H1 (cell line): Measurements from ENCODE around the gene TSKS. TPM values are rescaled to one million over a fixed set of nuclear protein-coding genes. Genes with fewer than 3 reads are reported as not detected.

Experiments used
- CTCF ChIA-PET: fragments of 300-600 bp; sonication (Branson Sonifier 250); formaldehyde crosslinking; loops from one replicate; lab custom pipeline; 2021; ENCODE audit not compliant: partially characterized antibody; lab: Charles Lee
- POLR2A ChIA-PET: fragments of 300-600 bp; sonication (Branson Sonifier 250); formaldehyde crosslinking; loops from one replicate; lab custom pipeline; 2021; ENCODE audit warnings: inconsistent platforms; ENCODE audit not compliant: partially characterized antibody; lab: Charles Lee
- DNase-seq, 2 experiments: peaks; one replicate each; pipeline versions ENCODE4 v3.0.0 to v3.0.0-alpha.2; 2010 to 2022; ENCODE audit warnings: low spot score in 2 of 2, low read depth in 1 of 2, mixed read lengths in 1 of 2
- FAIRE-seq: peaks from 2 replicates; lab custom pipeline; 2011; peaks lifted over from hg19 to GRCh38; lab: Jason Lieb, UNC
- H2AFZ ChIP-seq: 2 replicates; pipeline ENCODE4 v1.8.1; 2012; ENCODE audit warnings: low read length, inconsistent platforms
- H2AK5ac ChIP-seq: 2 replicates; pipeline ENCODE4 v1.6.1; 2013; ENCODE audit warnings: low read depth, low read length
- H2BK120ac ChIP-seq: replicated peaks from 2 replicates; pipeline ENCODE3; 2013; ENCODE audit warnings: low read depth, low read length, inconsistent platforms
- H2BK12ac ChIP-seq: 2 replicates; pipeline ENCODE4 v1.6.1; 2013; ENCODE audit warnings: low read depth, low read length
- H2BK15ac ChIP-seq: 2 replicates; pipeline ENCODE4 v1.6.1; 2013; ENCODE audit warnings: low read length
- H2BK20ac ChIP-seq: 2 replicates; pipeline ENCODE4 v1.6.1; 2013; ENCODE audit warnings: low read length
- H2BK5ac ChIP-seq: 2 replicates; pipeline ENCODE4 v1.6.1; 2013; ENCODE audit warnings: low read depth, low read length
- H3K14ac ChIP-seq: 2 replicates; pipeline ENCODE4 v1.6.1; 2013; ENCODE audit warnings: inconsistent platforms; ENCODE audit not compliant: insufficient read length
- H3K18ac ChIP-seq: 2 replicates; pipeline ENCODE4 v1.6.1; 2013; ENCODE audit warnings: low read length; ENCODE audit errors: extremely low read depth
- H3K23ac ChIP-seq: 2 replicates; pipeline ENCODE4 v1.6.1; 2013; ENCODE audit warnings: inconsistent platforms; ENCODE audit not compliant: insufficient read length
- H3K23me2 ChIP-seq: 2 replicates; pipeline ENCODE4 v1.6.1; 2013; ENCODE audit warnings: low read depth, low read length
- H3K27ac ChIP-seq: 2 replicates; pipeline ENCODE4 v1.6.1; 2011; ENCODE audit warnings: low read depth, low read length, inconsistent platforms
- H3K27me3 ChIP-seq, 4 experiments: replicated peaks in 1 of 4; 1 replicate in 1 of 4; 2 replicates in 3 of 4; pipeline versions ENCODE4 v1.6.1 to v1.8.1; 2011 to 2013; ENCODE audit warnings: low read length in 3 of 4, mild to moderate bottlenecking in 3 of 4, inconsistent platforms in 2 of 4, mixed read lengths in 2 of 4, moderate library complexity in 1 of 4; ENCODE audit not compliant: control insufficient read depth in 3 of 4, insufficient read depth in 3 of 4; ENCODE audit errors: extremely low read depth in 1 of 4
- H3K36me3 ChIP-seq, 4 experiments: 2 replicates each; pipeline versions ENCODE4 v1.6.1 to v1.8.1; 2011 to 2013; ENCODE audit warnings: mild to moderate bottlenecking in 4 of 4, low read length in 3 of 4, moderate library complexity in 2 of 4, control low read depth in 1 of 4, inconsistent platforms in 1 of 4; ENCODE audit not compliant: insufficient read depth in 4 of 4, control insufficient read depth in 2 of 4
- H3K4ac ChIP-seq: replicated peaks from 2 replicates; pipeline ENCODE3; 2013; ENCODE audit warnings: low read length, low read depth, mixed read lengths, inconsistent platforms; ENCODE audit not compliant: insufficient read length
- H3K4me1 ChIP-seq, 4 experiments: replicated peaks in 1 of 4; 1 replicate in 1 of 4; 2 replicates in 3 of 4; pipeline versions ENCODE4 v1.6.1 to v1.8.1; 2011 to 2013; ENCODE audit warnings: low read length in 3 of 4, inconsistent platforms in 2 of 4, mixed read lengths in 1 of 4; ENCODE audit not compliant: insufficient read depth in 4 of 4, control insufficient read depth in 3 of 4
- H3K4me2 ChIP-seq, 2 experiments: 2 replicates each; pipeline versions ENCODE4 v1.6.1 to v1.8.1; 2011 to 2013; ENCODE audit warnings: low read depth in 2 of 2, low read length in 2 of 2, control low read depth in 1 of 2, inconsistent platforms in 1 of 2, mild to moderate bottlenecking in 1 of 2; ENCODE audit not compliant: insufficient read depth in 1 of 2
- H3K4me3 ChIP-seq, 4 experiments: fragments of 200-600, 300-600 bp in 1 of 4; sonication (generic), shearing (Covaris generic), sonication (Bioruptor Twin) in 1 of 4; 2 replicates each; pipeline versions ENCODE4 v1.5.1 to v1.8.1; 2011 to 2016; ENCODE audit warnings: low read length in 4 of 4, low read depth in 3 of 4, control low read depth in 2 of 4, inconsistent platforms in 2 of 4, mild to moderate bottlenecking in 2 of 4, mixed read lengths in 1 of 4, moderate library complexity in 1 of 4; ENCODE audit not compliant: insufficient read depth in 2 of 4; ENCODE audit errors: extremely low read depth in 1 of 4
- H3K56ac ChIP-seq: replicated peaks from 2 replicates; pipeline ENCODE3; 2013; ENCODE audit warnings: low read depth, mild to moderate bottlenecking, mixed read lengths, low read length, inconsistent platforms; ENCODE audit not compliant: insufficient read length
- H3K79me1 ChIP-seq: 2 replicates; pipeline ENCODE4 v1.6.1; 2013; ENCODE audit warnings: low read depth, low read length, control low read depth
- H3K79me2 ChIP-seq, 2 experiments: 2 replicates each; pipeline versions ENCODE4 v1.6.1 to v1.8.1; 2012 to 2013; ENCODE audit warnings: low read length in 2 of 2, mild to moderate bottlenecking in 2 of 2, inconsistent platforms in 1 of 2; ENCODE audit not compliant: insufficient read depth in 2 of 2, control insufficient read depth in 1 of 2
- H3K9ac ChIP-seq, 4 experiments: replicated peaks in 1 of 4; 1 replicate in 1 of 4; 2 replicates in 3 of 4; pipeline versions ENCODE4 v1.6.1 to v1.8.1; 2011 to 2013; ENCODE audit warnings: low read depth in 3 of 4, low read length in 3 of 4, control low read depth in 2 of 4, mild to moderate bottlenecking in 2 of 4, moderate library complexity in 2 of 4, inconsistent platforms in 1 of 4; ENCODE audit errors: extremely low read depth in 1 of 4
- H3K9me3 ChIP-seq, 2 experiments: 2 replicates each; pipeline versions ENCODE4 v1.6.1 to v1.8.1; 2012 to 2013; ENCODE audit warnings: mild to moderate bottlenecking in 2 of 2, moderate library complexity in 2 of 2, control low read depth in 1 of 2, inconsistent platforms in 1 of 2, low read depth in 1 of 2, low read length in 1 of 2, mixed read lengths in 1 of 2; ENCODE audit not compliant: insufficient read depth in 2 of 2
- H4K20me1 ChIP-seq, 2 experiments: replicated peaks in 1 of 2; 2 replicates each; pipeline versions ENCODE3 to v1.8.1; 2011 to 2013; ENCODE audit warnings: inconsistent platforms in 2 of 2, low read length in 2 of 2, mild to moderate bottlenecking in 1 of 2; ENCODE audit not compliant: insufficient read depth in 2 of 2, control insufficient read depth in 1 of 2
- H4K5ac ChIP-seq: 2 replicates; pipeline ENCODE4 v1.6.1; 2013; ENCODE audit warnings: low read length, low read depth, mixed read lengths, inconsistent platforms; ENCODE audit not compliant: insufficient read length
- H4K8ac ChIP-seq: 2 replicates; pipeline ENCODE4 v1.8.0; 2013; ENCODE audit warnings: mild to moderate bottlenecking, moderate library complexity, low read length, inconsistent platforms; ENCODE audit not compliant: insufficient read depth; ENCODE audit errors: extremely low read depth
- H4K91ac ChIP-seq: replicated peaks from 2 replicates; pipeline ENCODE3; 2013; ENCODE audit warnings: low read length, mixed read lengths, inconsistent platforms; ENCODE audit not compliant: insufficient read length
- BRCA1 ChIP-seq: IDR thresholded peaks from 2 replicates; pipeline ENCODE4 v1.6.1; 2012; ENCODE audit warnings: low read depth, low read length, improper control_type of control experiment
- CBX8 ChIP-seq: fragments of 300-800, 300-1000 bp; sonication (generic); IDR thresholded peaks from 2 replicates; pipeline ENCODE4 v1.7.1; 2016; ENCODE audit warnings: low read depth, low read length, borderline replicate concordance
- CHD1 ChIP-seq: IDR thresholded peaks from 2 replicates; pipeline ENCODE4 v1.6.1; 2012; ENCODE audit warnings: low read depth, low read length, improper control_type of control experiment
- EGR1 ChIP-seq: IDR thresholded peaks from 2 replicates; pipeline ENCODE4 v1.6.1; 2011; ENCODE audit warnings: low read depth, low read length, borderline replicate concordance
- FOSL1 ChIP-seq: IDR thresholded peaks from 2 replicates; pipeline ENCODE4 v1.6.1; 2011; ENCODE audit warnings: mild to moderate bottlenecking, low read depth, low read length, moderate library complexity; ENCODE audit not compliant: insufficient read depth
- GTF2F1 ChIP-seq: IDR thresholded peaks from 2 replicates; pipeline ENCODE4 v1.6.1; 2012; ENCODE audit warnings: low read depth, low read length, improper control_type of control experiment, borderline replicate concordance
- RBBP5 ChIP-seq: IDR thresholded peaks from 2 replicates; pipeline ENCODE4 v1.7.1; 2012; ENCODE audit warnings: low read depth, mild to moderate bottlenecking, inconsistent platforms, low read length, moderate library complexity, borderline replicate concordance
- SP4 ChIP-seq: IDR thresholded peaks from 2 replicates; pipeline ENCODE4 v1.6.1; 2012; ENCODE audit warnings: low read length, inconsistent platforms
- TCF12 ChIP-seq: IDR thresholded peaks from 2 replicates; pipeline ENCODE4 v1.6.1; 2011; ENCODE audit warnings: low read depth, mild to moderate bottlenecking, low read length
- WGBS, 2 experiments: shearing (Covaris generic) in 1 of 2; methylation state at CpG; one replicate each; pipeline versions ENCODE4 v1.1.6 to v1.1.7; 2013 to 2015; ENCODE audit warnings: low lambda C conversion rate in 2 of 2, mixed read lengths in 2 of 2, inconsistent platforms in 1 of 2, low coverage in 1 of 2, missing lambda C conversion rate in 1 of 2; ENCODE audit not compliant: insufficient replicate concordance in 2 of 2, insufficient coverage in 1 of 2, insufficient read length in 1 of 2; ENCODE audit errors: extremely low coverage in 1 of 2, missing lambda C conversion rate in 1 of 2; 5-methylcytosine and 5-hydroxymethylcytosine counted together
- polyA plus RNA-seq, 7 experiments: library from polyadenylated mRNA; depleted of rRNA in 3 of 7; stranded (reverse) in 5 of 7; unstranded in 2 of 7; fragments of >200 nt in 5 of 7; fragments of 200-250 nt in 2 of 7; gene quantifications; 1 replicate in 5 of 7; 2 replicates in 1 of 7; 4 replicates in 1 of 7; pipeline versions ENCODE4 v1.2.1 to v1.2.3, GENCODE V29; 2011 to 2013; ENCODE audit warnings: missing spikeins in 2 of 7, mixed read lengths in 2 of 7
- total RNA-seq: library from RNA; stranded (reverse); fragmentation: NEBNext Ultra II Directional; extraction: Animal tissue kit (Norgen Biotek cat#: 25700); gene quantifications from 2 replicates; pipeline ENCODE4 v1.2.1, GENCODE V29; 2021
- TF ChIP-seq, protein P1 (sequence below): IDR thresholded peaks from 2 replicates; pipeline ENCODE4 v1.6.1; 2012; ENCODE audit warnings: low read length, inconsistent platforms

Gene TSKS
- total and polyA plus RNA-seq, 2 of the 8 experiments (the other 6 are each of a cell fraction or from before 2014, with no cell fraction given) = 0.21 TPM; not detected in 1

DNA sequence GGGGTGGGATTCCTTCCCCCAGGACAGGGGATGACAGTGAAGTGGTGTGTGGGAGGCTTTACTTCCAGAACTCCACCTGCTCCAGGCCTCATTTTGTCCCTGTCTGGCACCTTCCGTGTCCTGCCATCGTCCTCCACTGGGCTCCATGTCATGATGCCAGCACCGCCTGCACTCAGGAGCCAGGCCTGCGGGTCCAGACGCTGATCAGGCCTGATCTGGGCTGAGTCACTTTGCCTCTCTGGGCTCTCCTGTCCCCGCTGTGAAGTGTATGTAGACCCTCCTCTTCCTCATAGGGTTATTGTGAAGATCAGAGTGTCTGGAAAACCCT is 40.4 kb upstream of the TSKS start:
- H2AFZ ChIP-seq = no peak overlapping the region
- no peak overlapping the region for H3K18ac ChIP-seq
- no peak overlapping the region for H4K91ac ChIP-seq
- H3K27ac ChIP-seq = no peak overlapping the region
- no peak overlapping the region for H2BK20ac ChIP-seq
- POLR2A ChIA-PET = interaction anchor here (0.9 to 2.6 kb wide), 4 partner anchors 9 to 112 kb away, joined by 3 to 11 read pairs (median 4); partner anchors contain the start of gene FUZ
- no peaks in the 10 kb centered on the region for H3K79me2 ChIP-seq
- no peak overlapping the region for H2AK5ac ChIP-seq
- H3K4ac ChIP-seq = no peak overlapping the region
- H2BK120ac ChIP-seq = no peak overlapping the region
- no peak overlapping the region for H4K8ac ChIP-seq
- peaks cover 1 to 11% of the 10 kb centered on the region in 2 experiments for H4K20me1 ChIP-seq
- H3K23ac ChIP-seq = no peak overlapping the region
- H3K56ac ChIP-seq = no peak overlapping the region
- H3K36me3 ChIP-seq = peaks cover 2 to 23% (median 9%) of the 10 kb centered on the region in 4 experiments
- peaks cover 4 to 19% (median 8%) of the 10 kb centered on the region in 4 experiments for H3K4me1 ChIP-seq
- H3K79me1 ChIP-seq = peaks cover 2% of the 10 kb centered on the region; the same call in 1 of the 2 replicates
- TF ChIP-seq BRCA1 (no peak), SP4 (no peak), RBBP5 (no peak), CHD1 (no peak), EGR1 (no peak), GTF2F1 (no peak), CBX8 (no peak), FOSL1 (no peak), TCF12 (no peak)
- TF ChIP-seq, protein P1, sequence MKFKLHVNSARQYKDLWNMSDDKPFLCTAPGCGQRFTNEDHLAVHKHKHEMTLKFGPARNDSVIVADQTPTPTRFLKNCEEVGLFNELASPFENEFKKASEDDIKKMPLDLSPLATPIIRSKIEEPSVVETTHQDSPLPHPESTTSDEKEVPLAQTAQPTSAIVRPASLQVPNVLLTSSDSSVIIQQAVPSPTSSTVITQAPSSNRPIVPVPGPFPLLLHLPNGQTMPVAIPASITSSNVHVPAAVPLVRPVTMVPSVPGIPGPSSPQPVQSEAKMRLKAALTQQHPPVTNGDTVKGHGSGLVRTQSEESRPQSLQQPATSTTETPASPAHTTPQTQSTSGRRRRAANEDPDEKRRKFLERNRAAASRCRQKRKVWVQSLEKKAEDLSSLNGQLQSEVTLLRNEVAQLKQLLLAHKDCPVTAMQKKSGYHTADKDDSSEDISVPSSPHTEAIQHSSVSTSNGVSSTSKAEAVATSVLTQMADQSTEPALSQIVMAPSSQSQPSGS = no peak
- TF ChIP-seq, all 59 proteins: peak for 0
- Histone ChIP-seq H3K27me3 (no peaks in the 10 kb centered on the region), H3K23me2 (peaks cover 3% of the 10 kb centered on the region; the same call in 1 of the 2 replicates), H3K9ac (no peak overlapping the region; a peak in 1 of 7 replicates), H2BK12ac (no peak overlapping the region), H2BK15ac (no peak overlapping the region), H3K4me2 (no peak overlapping the region; a peak in 1 of 4 replicates), H2BK5ac (no peak overlapping the region; the same call in 1 of the 2 replicates), H3K14ac (no peak overlapping the region), H4K5ac (no peak overlapping the region), H3K4me3 (no peak overlapping the region), H3K9me3 (no peaks in the 10 kb centered on the region)
- no peak for FAIRE-seq
- 95% methylated on average over 6 of the region's 6 CpGs; no CpG with 5 or more reads in 1 of the 2 experiments for WGBS, 2 experiments
- CTCF ChIA-PET = interaction anchor here (1.4 to 2.6 kb wide), 3 partner anchors 10 to 53 kb away, joined by 3 to 19 read pairs (median 5); partner anchors contain the start of gene FUZ
- no peak for DNase-seq
